Type B pancreatic cell (in vitro differentiated cells): ENCODE data around the gene TBC1D12. TPM values are rescaled to one million over a fixed set of nuclear protein-coding genes. Genes with fewer than 3 reads are reported as not detected.

ENCODE experiments used
- DNase-seq: peaks from one replicate; pipeline ENCODE4 v3.0.0; 2021; ENCODE audit warnings: mixed read lengths; ENCODE audit not compliant: unreplicated experiment; ENCODE audit errors: extremely low spot score
- H3K27ac Mint-ChIP-seq: 2 replicates; pipeline ENCODE4 v1.8.0; 2021; ENCODE audit warnings: mild to moderate bottlenecking, mixed read lengths
- H3K27me3 Mint-ChIP-seq: 2 replicates; pipeline ENCODE4 v1.8.0; 2021; ENCODE audit warnings: mixed read lengths
- H3K36me3 Mint-ChIP-seq: 2 replicates; pipeline ENCODE4 v1.8.0; 2021; ENCODE audit warnings: mixed read lengths
- H3K4me1 Mint-ChIP-seq: one replicate; pipeline ENCODE4 v1.8.0; 2021; ENCODE audit warnings: mixed read lengths; ENCODE audit not compliant: unreplicated experiment
- H3K4me3 Mint-ChIP-seq: 2 replicates; pipeline ENCODE4 v1.8.0; 2021; ENCODE audit warnings: mild to moderate bottlenecking, mixed read lengths
- H3K9me3 Mint-ChIP-seq: 2 replicates; pipeline ENCODE4 v1.8.0; 2021; ENCODE audit warnings: mixed read lengths
- CTCF ChIP-seq: fragments of 200-600 bp; sonication (generic); conservative IDR thresholded peaks from 2 replicates; pipeline ENCODE4 v1.5.0; 2021; ENCODE audit warnings: antibody characterized with exemption, mild to moderate bottlenecking
- total RNA-seq: library from RNA; stranded (reverse); gene quantifications from 2 replicates; pipeline ENCODE4 v1.2.1, GENCODE V29; 2021; ENCODE audit warnings: low replicate concordance

TBC1D12 gene
- total RNA-seq, 1 donor from 2014 or later: 9.0 TPM

GRCh38 chr10:94571528-94571927 lies 169.2 kb downstream of the TBC1D12 start:
- TF ChIP-seq CTCF: no peak
- H3K36me3 Mint-ChIP-seq: peaks cover 16% of the 10 kb centered on the region
- H3K27me3 Mint-ChIP-seq: no peaks in the 10 kb centered on the region
- no peak overlapping the region for H3K4me3 Mint-ChIP-seq
- H3K4me1 Mint-ChIP-seq: no peaks in the 10 kb centered on the region
- DNase-seq: no peak
- H3K9me3 Mint-ChIP-seq: no peaks in the 10 kb centered on the region
- H3K27ac Mint-ChIP-seq: no peak overlapping the region

GRCh38 chr10:94578790-94579189 lies 176.4 kb downstream of the TBC1D12 start:
- no peak for TF ChIP-seq CTCF
- Mint-ChIP-seq H3K36me3 (peaks cover 13% of the 10 kb centered on the region), H3K27ac (no peak overlapping the region), H3K4me1 (no peaks in the 10 kb centered on the region), H3K4me3 (no peak overlapping the region), H3K27me3 (no peaks in the 10 kb centered on the region), H3K9me3 (no peaks in the 10 kb centered on the region)
- DNase-seq: no peak

- Mint-ChIP-seq H3K27me3 (no peaks in the 10 kb centered on the region), H3K4me3 (no peak overlapping the region), H3K36me3 (peaks cover 14% of the 10 kb centered on the region), H3K4me1 (no peaks in the 10 kb centered on the region), H3K9me3 (no peaks in the 10 kb centered on the region), H3K27ac (no peak overlapping the region)
- DNase-seq: no peak
- TF ChIP-seq CTCF: no peak
Observed at GRCh38 chr10:94583124-94583523, 180.8 kb downstream of the TBC1D12 start.

Other genes starting within 250 kb of the TBC1D12 start
- gene NOC3L, start 39.6 kb upstream of the TBC1D12 start, total RNA-seq: 17.2 and 21.1 TPM in 2 replicates
- 46.2 and 102 TPM in 2 replicates for gene HELLS, start 143.2 kb downstream of the TBC1D12 start, total RNA-seq